Upper lobe of left lung (tissue), 6 donors: ENCODE data around the gene UBE2E1. TPM values are rescaled to one million over a fixed set of nuclear protein-coding genes. Genes with fewer than 3 reads are reported as not detected.

Experiments
- ATAC-seq, 2 donors: fragments of 200-7000 bp; cut with Tn5 transposase; one replicate each; pipeline ENCODE4 v1.9.1; 2022; ENCODE audit warnings: mild to moderate bottlenecking in 2 of 2, moderate library complexity in 2 of 2; ENCODE audit not compliant: low FRiP score in 2 of 2
- DNase-seq, 2 donors: peaks; one replicate each; pipeline ENCODE4 v3.0.0-alpha.2; 2019 to 2020
- H3K27ac ChIP-seq, 4 donors: fragments of 200-600 bp; sonication (generic); one replicate each; pipeline ENCODE4 v1.5.1; 2016 to 2019
- H3K27me3 ChIP-seq, 4 donors: fragments of 200-600 bp; sonication (generic); one replicate each; pipeline ENCODE4 v1.5.1; 2017 to 2019
- H3K36me3 ChIP-seq, 4 donors: fragments of 200-600 bp; sonication (generic); one replicate each; pipeline ENCODE4 v1.5.1; 2016 to 2019
- H3K4me1 ChIP-seq, 4 donors: fragments of 200-600 bp; sonication (generic); one replicate each; pipeline ENCODE4 v1.5.1; 2018 to 2019
- H3K4me3 ChIP-seq, 4 donors: fragments of 200-600 bp; sonication (generic); one replicate each; pipeline ENCODE4 v1.5.1; 2017 to 2019; ENCODE audit warnings: mild to moderate bottlenecking in 2 of 4, moderate library complexity in 1 of 4
- H3K9me3 ChIP-seq, 4 donors: fragments of 200-600 bp; sonication (generic); one replicate each; pipeline ENCODE4 v1.5.1; 2018 to 2019
- CTCF ChIP-seq, 6 experiments: fragments of 450-650 bp in 4 of 6; fragments of 200-600 bp in 2 of 6; sonication (generic) in 2 of 6; IDR thresholded peaks; one replicate each; pipeline ENCODE4 v1.5.1; 2016 to 2019; ENCODE audit warnings: antibody characterized with exemption in 6 of 6
- EP300 ChIP-seq, 4 donors: sonication (generic); formaldehyde crosslinking; IDR thresholded peaks; one replicate each; pipeline ENCODE4 v1.5.1; 2017; ENCODE audit warnings: antibody characterized with exemption in 4 of 4, control low read depth in 2 of 4
- POLR2A ChIP-seq, 4 donors: fragments of 450-650 bp; IDR thresholded peaks; one replicate each; pipeline ENCODE4 v1.5.1; 2016 to 2017; ENCODE audit warnings: antibody characterized with exemption in 4 of 4, mild to moderate bottlenecking in 2 of 4
- POLR2AphosphoS5 ChIP-seq, 2 donors: sonication (generic); formaldehyde crosslinking; IDR thresholded peaks; one replicate each; pipeline ENCODE4 v1.5.1; 2017; ENCODE audit warnings: antibody characterized with exemption in 2 of 2
- WGBS, 2 donors: methylation state at CpG; one replicate each; pipeline ENCODE4 v1.1.5; 2017 to 2018; 5-methylcytosine and 5-hydroxymethylcytosine counted together
- total RNA-seq, 6 donors: library from RNA; depleted of rRNA in 4 of 6; stranded (reverse); fragments of >200 nt in 4 of 6; gene quantifications; one replicate each; pipeline versions ENCODE4 v1.1.0 to v1.2.1, GENCODE V29; 2016 to 2021
- donor health status: DM: no; HTN: no; CAD: no; lungs with moderate emphysema.
- donor health status: DM: no; HTN: yes; CAD: no; lungs with severe emphysema.

The UBE2E1 gene
- total RNA-seq, 6 donors from 2014 or later = 44.8 to 108 (median 80.5) TPM

- H3K27ac ChIP-seq = peak overlapping the region; percentile 89 to 91 (median 90)
- no peaks in the 10 kb centered on the region for H3K9me3 ChIP-seq
- H3K36me3 ChIP-seq = no peaks in the 10 kb centered on the region
- 1 to 3% methylated on average over 19 to 28 of the region's 71 CpGs for WGBS, 2 donors
- TF ChIP-seq EP300 (IDR thresholded peaks at IDR 0.05) (no peak), POLR2A (IDR thresholded peaks at IDR 0.05) (peak in 1 of 4 donors; percentile 29), POLR2AphosphoS5 (IDR thresholded peaks at IDR 0.05) (peak in 1 of 2 donors; percentile 25), CTCF (IDR thresholded peaks at IDR 0.05) (no peak)
- ATAC-seq = peak in 1 of 2 donors; percentile 46
- peak overlapping the region; percentile 43 to 98 (median 76) for H3K4me3 ChIP-seq
- peaks cover 33 to 49% (median 39%) of the 10 kb centered on the region in 4 donors for H3K4me1 ChIP-seq
- DNase-seq = peak; percentile 31 to 89
- no peaks in the 10 kb centered on the region for H3K27me3 ChIP-seq
Measured at GRCh38 chr3:23806534-23807423, 1.0 kb downstream of the UBE2E1 start.

GRCh38 chr3:23807424-23808015 lies 1.8 kb downstream of the UBE2E1 start:
- ATAC-seq = peak in 1 of 2 donors; percentile 37
- DNase-seq = no peak
- WGBS, 2 donors = 32 to 43% methylated on average over 5 of the region's 5 CpGs
- Histone ChIP-seq H3K4me1 (peaks cover 36 to 56% (median 42%) of the 10 kb centered on the region in 4 donors), H3K27ac (peak overlapping the region; percentile 89 to 91 (median 90)), H3K36me3 (no peaks in the 10 kb centered on the region), H3K4me3 (peak overlapping the region; percentile 43 to 98 (median 76)), H3K9me3 (no peaks in the 10 kb centered on the region), H3K27me3 (no peaks in the 10 kb centered on the region)
- TF ChIP-seq CTCF (IDR thresholded peaks at IDR 0.05) = no peak
- no peak for TF ChIP-seq POLR2A (IDR thresholded peaks at IDR 0.05)
- TF ChIP-seq POLR2AphosphoS5 (IDR thresholded peaks at IDR 0.05) = peak in 1 of 2 donors; percentile 1
- TF ChIP-seq EP300 (IDR thresholded peaks at IDR 0.05) = no peak

GRCh38 chr3:23808525-23808924 lies 2.8 kb downstream of the UBE2E1 start:
- no peaks in the 10 kb centered on the region for H3K27me3 ChIP-seq
- H3K36me3 ChIP-seq = peaks cover 0 to 3% (median 0%) of the 10 kb centered on the region in 4 donors
- DNase-seq (peak in 1 of 2 donors; percentile 25), ATAC-seq (no peak)
- H3K9me3 ChIP-seq = no peaks in the 10 kb centered on the region
- peak overlapping the region; percentile 3 to 91 (median 60) for H3K27ac ChIP-seq
- H3K4me1 ChIP-seq = peaks cover 36 to 57% (median 42%) of the 10 kb centered on the region in 4 donors
- H3K4me3 ChIP-seq = no peak overlapping the region
- 37 to 50% methylated on average over 5 of the region's 5 CpGs for WGBS, 2 donors
- TF ChIP-seq POLR2A (IDR thresholded peaks at IDR 0.05) = no peak
- peak in 1 of 2 donors; percentile 13 for TF ChIP-seq POLR2AphosphoS5 (IDR thresholded peaks at IDR 0.05)

GRCh38 chr3:23809294-23809693 lies 3.5 kb downstream of the UBE2E1 start:
- H3K27me3 ChIP-seq = no peaks in the 10 kb centered on the region
- peaks cover 0 to 3% (median 0%) of the 10 kb centered on the region in 4 donors for H3K36me3 ChIP-seq
- TF ChIP-seq EP300 (IDR thresholded peaks at IDR 0.05) (no peak), POLR2A (IDR thresholded peaks at IDR 0.05) (no peak), POLR2AphosphoS5 (IDR thresholded peaks at IDR 0.05) (no peak), CTCF (IDR thresholded peaks at IDR 0.05) (no peak)
- peak overlapping the region; percentile 31 to 91 (median 87) for H3K27ac ChIP-seq
- peaks cover 36 to 57% (median 42%) of the 10 kb centered on the region in 4 donors for H3K4me1 ChIP-seq
- WGBS, 2 donors = 44 to 60% methylated on average over 2 of the region's 2 CpGs
- H3K9me3 ChIP-seq = no peaks in the 10 kb centered on the region
- DNase-seq (no peak), ATAC-seq (no peak)
- peak overlapping the region in 1 of 4 donors; percentile 75 for H3K4me3 ChIP-seq

- no peak for ATAC-seq
- H3K4me1 ChIP-seq = peaks cover 37 to 58% (median 42%) of the 10 kb centered on the region in 4 donors
Measured at GRCh38 chr3:23809840-23810342, 4.1 kb downstream of the UBE2E1 start.

More at GRCh38 chr3:23809840-23810342, 4.1 kb downstream of the UBE2E1 start:
- WGBS, 2 donors = 36 to 38% methylated on average over 13 of the region's 13 CpGs
- Histone ChIP-seq H3K27me3 (no peaks in the 10 kb centered on the region), H3K9me3 (no peaks in the 10 kb centered on the region), H3K27ac (peak overlapping the region; percentile 84 to 91 (median 88)), H3K36me3 (peaks cover 0 to 3% (median 0%) of the 10 kb centered on the region in 4 donors), H3K4me3 (peak overlapping the region in 3 of 4 donors; percentile 71 to 78 (median 75))
- no peak for DNase-seq
- TF ChIP-seq CTCF (IDR thresholded peaks at IDR 0.05) (no peak), POLR2A (IDR thresholded peaks at IDR 0.05) (no peak), EP300 (IDR thresholded peaks at IDR 0.05) (no peak)
